ENCODE measurements around the gene C1QTNF6. TPM values are rescaled to one million over a fixed set of nuclear protein-coding genes. Genes with fewer than 3 reads are reported as not detected.

The C1QTNF6 gene
- total and polyA plus RNA-seq, 2 experiments from 2014 or later: 10.4 to 16.4 TPM

DNA sequence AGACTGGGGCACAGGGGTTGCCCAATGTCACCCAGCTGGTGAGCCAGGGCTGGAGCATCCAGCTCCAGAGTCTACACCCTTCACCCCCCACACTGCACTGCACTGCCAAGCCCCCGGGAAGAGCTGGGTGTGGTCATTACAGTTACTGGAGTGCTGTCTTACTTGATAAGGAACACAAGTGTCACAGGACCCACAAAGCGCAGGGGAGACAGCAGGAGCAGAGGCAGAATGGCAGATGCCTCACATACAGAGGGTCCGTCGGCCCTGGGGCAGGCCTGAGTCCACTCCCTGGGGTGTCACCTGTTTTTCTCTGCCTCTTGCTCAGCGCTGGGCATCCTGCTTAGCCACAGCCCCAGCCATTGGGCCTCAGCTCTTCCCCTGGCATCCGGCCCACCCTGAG lies 46.1 kb downstream of the C1QTNF6 start:
- H3K27ac ChIP-seq: no peak overlapping the region

DNA sequence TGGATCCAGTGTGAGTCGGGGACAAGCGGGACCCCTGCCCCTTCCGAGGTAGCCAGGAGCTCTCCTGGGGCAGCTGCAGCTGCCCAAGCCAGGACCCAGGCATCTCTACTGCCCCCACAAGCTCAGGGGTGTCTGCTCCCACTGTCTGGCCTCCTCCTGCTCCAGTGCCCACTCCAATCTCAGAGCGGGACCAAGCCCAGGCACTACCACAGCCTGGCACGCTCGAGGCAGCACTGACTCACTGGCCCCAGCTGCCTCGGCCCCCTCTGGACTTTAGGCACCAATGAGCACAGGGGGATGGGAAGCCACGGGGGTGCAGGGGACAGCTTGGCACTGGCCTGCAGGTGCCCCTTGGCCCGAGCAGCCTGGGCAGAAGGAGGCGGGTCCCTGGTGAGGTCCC lies 46.6 kb downstream of the C1QTNF6 start:
- H3K9me3 ChIP-seq (ENCODE audit: low read depth): no peaks in the 10 kb centered on the region
- TF ChIP-seq, protein P1, sequence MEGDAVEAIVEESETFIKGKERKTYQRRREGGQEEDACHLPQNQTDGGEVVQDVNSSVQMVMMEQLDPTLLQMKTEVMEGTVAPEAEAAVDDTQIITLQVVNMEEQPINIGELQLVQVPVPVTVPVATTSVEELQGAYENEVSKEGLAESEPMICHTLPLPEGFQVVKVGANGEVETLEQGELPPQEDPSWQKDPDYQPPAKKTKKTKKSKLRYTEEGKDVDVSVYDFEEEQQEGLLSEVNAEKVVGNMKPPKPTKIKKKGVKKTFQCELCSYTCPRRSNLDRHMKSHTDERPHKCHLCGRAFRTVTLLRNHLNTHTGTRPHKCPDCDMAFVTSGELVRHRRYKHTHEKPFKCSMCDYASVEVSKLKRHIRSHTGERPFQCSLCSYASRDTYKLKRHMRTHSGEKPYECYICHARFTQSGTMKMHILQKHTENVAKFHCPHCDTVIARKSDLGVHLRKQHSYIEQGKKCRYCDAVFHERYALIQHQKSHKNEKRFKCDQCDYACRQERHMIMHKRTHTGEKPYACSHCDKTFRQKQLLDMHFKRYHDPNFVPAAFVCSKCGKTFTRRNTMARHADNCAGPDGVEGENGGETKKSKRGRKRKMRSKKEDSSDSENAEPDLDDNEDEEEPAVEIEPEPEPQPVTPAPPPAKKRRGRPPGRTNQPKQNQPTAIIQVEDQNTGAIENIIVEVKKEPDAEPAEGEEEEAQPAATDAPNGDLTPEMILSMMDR (IDR thresholded peaks at IDR 0.05; ENCODE audit: low read depth, low read length): no peak
- H3K27ac ChIP-seq: no peak overlapping the region
- H3K4me1 ChIP-seq (ENCODE audit: low read depth): no peaks in the 10 kb centered on the region
- no peak overlapping the region for H3K4me3 ChIP-seq
- H3K36me3 ChIP-seq: no peaks in the 10 kb centered on the region
- no peak for DNase-seq (ENCODE audit: low read depth in 1 of 2, low spot score in 1 of 2)
- H3K27me3 ChIP-seq: no peaks in the 10 kb centered on the region

More for the DNA sequence above, 46.1 kb downstream of the C1QTNF6 start:
- H3K27me3 ChIP-seq: no peaks in the 10 kb centered on the region
- no peaks in the 10 kb centered on the region for H3K36me3 ChIP-seq
- DNase-seq (ENCODE audit: low read depth in 1 of 2, low spot score in 1 of 2): no peak
- TF ChIP-seq, protein P1 (IDR thresholded peaks at IDR 0.05; ENCODE audit: low read depth, low read length): no peak
- H3K4me3 ChIP-seq: no peak overlapping the region
- no peaks in the 10 kb centered on the region for H3K9me3 ChIP-seq (ENCODE audit: low read depth)
- H3K4me1 ChIP-seq (ENCODE audit: low read depth): no peaks in the 10 kb centered on the region

- Histone ChIP-seq H3K9me3 (ENCODE audit: low read depth) (no peaks in the 10 kb centered on the region), H3K36me3 (no peaks in the 10 kb centered on the region), H3K27ac (no peak overlapping the region), H3K4me3 (no peak overlapping the region), H3K27me3 (no peaks in the 10 kb centered on the region), H3K4me1 (ENCODE audit: low read depth) (no peaks in the 10 kb centered on the region)
- no peak for DNase-seq (ENCODE audit: low read depth in 1 of 2, low spot score in 1 of 2)
- TF ChIP-seq, protein P1 (IDR thresholded peaks at IDR 0.05; ENCODE audit: low read depth, low read length): no peak
Measured at GRCh38 chr22:37140686-37141323, 47.2 kb downstream of the C1QTNF6 start.

GRCh38 chr22:37139762-37140161 lies 48.3 kb downstream of the C1QTNF6 start:
- Histone ChIP-seq H3K9me3 (ENCODE audit: low read depth) (no peaks in the 10 kb centered on the region), H3K36me3 (no peaks in the 10 kb centered on the region), H3K4me3 (no peak overlapping the region), H3K27ac (no peak overlapping the region), H3K27me3 (no peaks in the 10 kb centered on the region), H3K4me1 (ENCODE audit: low read depth) (no peaks in the 10 kb centered on the region)
- DNase-seq (ENCODE audit: low read depth in 1 of 2, low spot score in 1 of 2): no peak
- TF ChIP-seq, protein P1 (IDR thresholded peaks at IDR 0.05; ENCODE audit: low read depth, low read length): no peak

- TF ChIP-seq, protein P1 (IDR thresholded peaks at IDR 0.05; ENCODE audit: low read depth, low read length): no peak
- Histone ChIP-seq H3K27ac (no peak overlapping the region), H3K27me3 (no peaks in the 10 kb centered on the region), H3K4me1 (ENCODE audit: low read depth) (no peaks in the 10 kb centered on the region), H3K9me3 (ENCODE audit: low read depth) (no peaks in the 10 kb centered on the region), H3K4me3 (no peak overlapping the region), H3K36me3 (no peaks in the 10 kb centered on the region)
- DNase-seq (ENCODE audit: low read depth in 1 of 2, low spot score in 1 of 2): no peak
Measured at GRCh38 chr22:37138849-37139561, 49.0 kb downstream of the C1QTNF6 start.

Data from cardiac muscle cell (in vitro differentiated cells and primary cell).